HepG2 (cell line): ENCODE measurements around the gene ATP8A2. TPM values are rescaled to one million over a fixed set of nuclear protein-coding genes. Genes with fewer than 3 reads are reported as not detected.
"Not testable (repeated sequence)": the region's sequence is repeated elsewhere in the genome, so short reads cannot be mapped to it uniquely, and the experiment has no call there.

Experiments used
- ATAC-seq: fragments of 200-7000 bp; cut with Tn5 transposase; 3 replicates; pipeline ENCODE4 v1.9.1; 2020; ENCODE audit warnings: mild to moderate bottlenecking, moderate library complexity
- BruUV-seq: library from RNA; stranded (reverse); fragments of 400-500 nt; replicated peaks from 2 replicates; lab custom pipeline; 2021; lab: Mats Ljungman, UMichigan
- CTCF ChIA-PET: fragments of 300-600 bp; formaldehyde crosslinking; extraction: SDS; loops from one replicate; lab custom pipeline; 2021; ENCODE audit warnings: low total read pairs, inconsistent platforms, low intra/inter-chr PET ratio; lab: Yijun Ruan, JAX
- POLR2A ChIA-PET: fragments of 350-600 bp; sonication (Branson Sonifier 250); formaldehyde crosslinking; loops from one replicate; lab custom pipeline; 2020; ENCODE audit warnings: antibody characterized with exemption, inconsistent platforms; lab: Yijun Ruan, JAX
- DNase-seq: peaks from one replicate; pipeline ENCODE4 v3.0.0-alpha.2; 2015; ENCODE audit warnings: low spot score
- FAIRE-seq: peaks from 3 replicates; lab custom pipeline; 2011; peaks lifted over from hg19 to GRCh38; lab: Jason Lieb, UNC
- H2AFZ ChIP-seq: one replicate; pipeline ENCODE4 v1.6.1; 2011; ENCODE audit warnings: low read length, inconsistent platforms
- H3K27ac ChIP-seq: fragments of 300-600 bp; 3 replicates; pipeline ENCODE4 v1.8.0; 2011; ENCODE audit warnings: mixed run types, mild to moderate bottlenecking, mixed read lengths, low read length, inconsistent platforms; ENCODE audit not compliant: insufficient read depth; ENCODE audit errors: extremely low read length
- H3K27me3 ChIP-seq, 2 experiments: fragments of 200-600 bp in 1 of 2; 2 replicates in 1 of 2; 3 replicates in 1 of 2; pipeline versions ENCODE4 v1.6.0 to v1.8.0; 2011; ENCODE audit warnings: low read length in 2 of 2, mild to moderate bottlenecking in 2 of 2, moderate library complexity in 2 of 2, inconsistent platforms in 1 of 2; ENCODE audit not compliant: insufficient read depth in 2 of 2, control insufficient read depth in 1 of 2
- H3K36me3 ChIP-seq, 2 experiments: fragments of 200-600 bp in 1 of 2; replicated peaks in 1 of 2; 2 replicates in 1 of 2; 3 replicates in 1 of 2; pipeline versions ENCODE4 v1.5.1 to v1.8.0; 2011; ENCODE audit warnings: low read length in 2 of 2, inconsistent platforms in 1 of 2; ENCODE audit not compliant: insufficient read depth in 2 of 2, control insufficient read depth in 1 of 2
- H3K4me1 ChIP-seq: 2 replicates; pipeline ENCODE4 v1.5.1; 2012; ENCODE audit warnings: low read length, inconsistent platforms; ENCODE audit not compliant: insufficient read depth
- H3K4me2 ChIP-seq: 2 replicates; pipeline ENCODE4 v1.6.0; 2011; ENCODE audit warnings: low read depth, low read length, inconsistent platforms
- H3K4me3 ChIP-seq, 3 experiments: fragments of 200-600 bp in 1 of 3; sonication (generic), shearing (Covaris generic) in 1 of 3; replicated peaks in 1 of 3; 2 replicates each; pipeline ENCODE4 v1.5.1; 2011 to 2016; ENCODE audit warnings: low read length in 3 of 3, inconsistent platforms in 2 of 3, low read depth in 2 of 3, mild to moderate bottlenecking in 2 of 3, control low read depth in 1 of 3, mixed read lengths in 1 of 3; ENCODE audit not compliant: insufficient read depth in 1 of 3
- H3K79me2 ChIP-seq: one replicate; pipeline ENCODE4 v1.6.1; 2011; ENCODE audit warnings: low read length, inconsistent platforms; ENCODE audit not compliant: insufficient read depth
- H3K9ac ChIP-seq: 2 replicates; pipeline ENCODE4 v1.6.0; 2011; ENCODE audit warnings: mild to moderate bottlenecking, low read depth, low read length, inconsistent platforms; ENCODE audit not compliant: insufficient read depth
- H3K9me3 ChIP-seq: 2 replicates; pipeline ENCODE4 v1.5.1; 2012; ENCODE audit warnings: mild to moderate bottlenecking, low read length
- H4K20me1 ChIP-seq: 2 replicates; pipeline ENCODE4 v1.6.0; 2011; ENCODE audit warnings: inconsistent platforms, mild to moderate bottlenecking, low read length, moderate library complexity; ENCODE audit not compliant: insufficient read depth
- PAX8 ChIP-seq: sonication (generic); formaldehyde crosslinking; IDR thresholded peaks from 2 replicates; pipeline ENCODE4 v1.8.0; 2022; ENCODE audit warnings: mild to moderate bottlenecking, missing genetic modification reagents, borderline replicate concordance
- PCBP1 ChIP-seq: fragments of 200-400 bp; formaldehyde crosslinking; IDR thresholded peaks from 2 replicates; pipeline ENCODE4 v1.6.1; 2017; ENCODE audit warnings: mild to moderate bottlenecking, low read depth, low read length, borderline replicate concordance
- PREB ChIP-seq: sonication (generic); formaldehyde crosslinking; IDR thresholded peaks from 2 replicates; pipeline ENCODE4 v1.4.0; 2020; ENCODE audit warnings: missing genetic modification reagents
- RAD21 ChIP-seq: fragments of 450-650 bp; formaldehyde crosslinking; IDR thresholded peaks from 2 replicates; pipeline ENCODE4 v1.5.0; 2020; ENCODE audit warnings: mild to moderate bottlenecking
- SMC3 ChIP-seq: IDR thresholded peaks from 2 replicates; pipeline ENCODE4 v1.6.1; 2011; ENCODE audit warnings: low read length, improper control_type of control experiment
- STAG1 ChIP-seq: sonication (generic); formaldehyde crosslinking; IDR thresholded peaks from 2 replicates; pipeline ENCODE4 v1.4.0; 2020; ENCODE audit warnings: missing genetic modification reagents
- TEF ChIP-seq: sonication (generic); formaldehyde crosslinking; IDR thresholded peaks from 2 replicates; pipeline ENCODE4 v1.5.0; 2020; ENCODE audit warnings: missing genetic modification reagents
- YY1 ChIP-seq: IDR thresholded peaks from 2 replicates; pipeline ENCODE4 v1.6.1; 2011; ENCODE audit warnings: low read length, low read depth, moderate library complexity, mild to moderate bottlenecking; ENCODE audit not compliant: insufficient read depth, insufficient replicate concordance
- ZMYM4 ChIP-seq: sonication (generic); formaldehyde crosslinking; IDR thresholded peaks from 2 replicates; pipeline ENCODE4 v1.8.1; 2023; ENCODE audit warnings: mild to moderate bottlenecking, missing genetic modification reagents
- WGBS: methylation state at CpG from one replicate; pipeline ENCODE4 v1.1.6; 2017; ENCODE audit warnings: low lambda C conversion rate; 5-methylcytosine and 5-hydroxymethylcytosine counted together
- in situ Hi-C: cut with HindIII; loops from 2 replicates; pipeline ENCODE4 v1.10.0; 2017; ENCODE audit warnings: low pct_unique_long_range_greater_than_20kb; ENCODE audit not compliant: extremely low pct_ligation_motif_present
- intact Hi-C: fragments of 100-400 bp; cut with micrococcal nuclease; formaldehyde crosslinking; loops from one replicate; pipeline ENCODE4 v1.10.0; 2022; ENCODE audit not compliant: unreplicated experiment
- polyA plus RNA-seq, 8 experiments: library from polyadenylated mRNA; depleted of rRNA in 3 of 8; stranded (reverse) in 7 of 8; unstranded in 1 of 8; fragments of >200 nt; fragmentation: Illumina TruSeq in 4 of 8; extraction: Trizol in 4 of 8; gene quantifications; 2 replicates each; pipeline versions ENCODE4 v1.2.1 to v1.2.3, GENCODE V29; 2011 to 2016; ENCODE audit warnings: low read depth in 4 of 8, missing spikeins in 1 of 8, mixed read lengths in 1 of 8; ENCODE audit not compliant: insufficient read depth in 1 of 8
- total RNA-seq, 5 experiments: library from RNA; depleted of rRNA; stranded (reverse); fragments of >200 nt; fragmentation: Illumina TruSeq; extraction: Trizol; gene quantifications; 2 replicates each; pipeline ENCODE4 v1.2.3, GENCODE V29; 2016; ENCODE audit warnings: low read depth in 1 of 5
- TF ChIP-seq, protein P1 (sequence below): sonication (generic); formaldehyde crosslinking; IDR thresholded peaks from 2 replicates; pipeline ENCODE4 v1.5.0; 2020; ENCODE audit warnings: mild to moderate bottlenecking, missing genetic modification reagents, moderate library complexity

Gene ATP8A2
- total and polyA plus RNA-seq, 2 of the 13 experiments (the other 11 are each of a cell fraction or from before 2014, with no cell fraction given): 0.09 TPM; not detected in 1

DNA sequence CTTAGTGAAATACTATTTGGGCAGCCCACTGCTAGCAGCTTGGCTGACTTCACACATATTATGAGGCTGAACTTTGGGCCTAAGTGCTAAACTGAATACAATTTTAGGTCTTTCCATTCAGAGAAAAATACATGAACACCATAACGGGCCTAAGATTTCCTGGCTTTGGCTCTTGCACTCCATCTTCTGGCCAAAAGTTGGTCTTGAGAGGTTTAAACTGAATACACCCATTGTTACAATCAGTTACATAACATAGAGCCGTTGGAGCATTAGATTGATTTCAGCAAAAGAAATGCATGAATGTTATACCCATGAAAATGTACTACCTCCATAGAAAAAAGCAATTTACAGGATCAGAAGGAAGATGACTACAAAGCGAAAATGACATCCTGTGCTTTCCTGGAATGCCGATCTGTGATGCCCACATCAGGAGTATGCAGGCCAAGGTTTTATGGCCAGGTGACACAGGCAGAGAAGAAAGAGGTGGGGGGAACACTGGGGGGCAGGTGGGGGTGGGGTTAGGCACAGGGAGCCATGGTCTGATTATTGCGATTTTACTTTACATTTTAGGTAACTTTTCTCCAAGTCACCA, 691.2 kb downstream of the ATP8A2 start:
- TF ChIP-seq PCBP1: no peak
- TF ChIP-seq YY1: no peak
- peak; percentile 85 for TF ChIP-seq TEF
- no peak for TF ChIP-seq PAX8 (CRISPR knock-in tag)
- TF ChIP-seq ZMYM4 (CRISPR knock-in tag): no peak
- peak; percentile 62 for TF ChIP-seq STAG1 (CRISPR knock-in tag)
- peak; percentile 72 for TF ChIP-seq SMC3
- no peak for TF ChIP-seq PREB (CRISPR knock-in tag)
- TF ChIP-seq, protein P1, sequence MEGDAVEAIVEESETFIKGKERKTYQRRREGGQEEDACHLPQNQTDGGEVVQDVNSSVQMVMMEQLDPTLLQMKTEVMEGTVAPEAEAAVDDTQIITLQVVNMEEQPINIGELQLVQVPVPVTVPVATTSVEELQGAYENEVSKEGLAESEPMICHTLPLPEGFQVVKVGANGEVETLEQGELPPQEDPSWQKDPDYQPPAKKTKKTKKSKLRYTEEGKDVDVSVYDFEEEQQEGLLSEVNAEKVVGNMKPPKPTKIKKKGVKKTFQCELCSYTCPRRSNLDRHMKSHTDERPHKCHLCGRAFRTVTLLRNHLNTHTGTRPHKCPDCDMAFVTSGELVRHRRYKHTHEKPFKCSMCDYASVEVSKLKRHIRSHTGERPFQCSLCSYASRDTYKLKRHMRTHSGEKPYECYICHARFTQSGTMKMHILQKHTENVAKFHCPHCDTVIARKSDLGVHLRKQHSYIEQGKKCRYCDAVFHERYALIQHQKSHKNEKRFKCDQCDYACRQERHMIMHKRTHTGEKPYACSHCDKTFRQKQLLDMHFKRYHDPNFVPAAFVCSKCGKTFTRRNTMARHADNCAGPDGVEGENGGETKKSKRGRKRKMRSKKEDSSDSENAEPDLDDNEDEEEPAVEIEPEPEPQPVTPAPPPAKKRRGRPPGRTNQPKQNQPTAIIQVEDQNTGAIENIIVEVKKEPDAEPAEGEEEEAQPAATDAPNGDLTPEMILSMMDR (CRISPR knock-in tag): peak; percentile 63
- TF ChIP-seq RAD21 (CRISPR knock-in tag): 0 out of 2 replicates have a peak, but pooled peaks have one; percentile 13
- ChIA-PET CTCF (interaction anchor here (1.8 kb wide), 1 partner anchor 488 kb away, joined by 13 read pairs; no protein-coding TSS in a partner anchor), POLR2A (no interaction called here)
- no TSS peak for BruUV-seq
- Histone ChIP-seq H3K27me3 (peaks cover 1 to 17% of the 10 kb centered on the region in 2 experiments; a peak in 2 of 5 replicates), H4K20me1 (no peaks in the 10 kb centered on the region), H3K4me2 (no peak overlapping the region), H3K9me3 (no peaks in the 10 kb centered on the region), H3K36me3 (no peaks in the 10 kb centered on the region), H3K9ac (no peak overlapping the region), H2AFZ (no peak overlapping the region), H3K79me2 (no peaks in the 10 kb centered on the region), H3K4me1 (no peaks in the 10 kb centered on the region), H3K27ac (no peak overlapping the region), H3K4me3 (no peak overlapping the region)
- 12% methylated on average over 5 of the region's 5 CpGs for WGBS
- FAIRE-seq (peak; percentile 66), DNase-seq (peak; percentile 59), ATAC-seq (peak; percentile 76)
- intact Hi-C loops: loop anchor here (1.0 kb wide), 1 partner anchor 489 kb away; no protein-coding TSS in a partner anchor
- in situ Hi-C loops: loop anchor here (5.0 kb wide), 1 partner anchor 491 kb away; no protein-coding TSS in a partner anchor

DNA sequence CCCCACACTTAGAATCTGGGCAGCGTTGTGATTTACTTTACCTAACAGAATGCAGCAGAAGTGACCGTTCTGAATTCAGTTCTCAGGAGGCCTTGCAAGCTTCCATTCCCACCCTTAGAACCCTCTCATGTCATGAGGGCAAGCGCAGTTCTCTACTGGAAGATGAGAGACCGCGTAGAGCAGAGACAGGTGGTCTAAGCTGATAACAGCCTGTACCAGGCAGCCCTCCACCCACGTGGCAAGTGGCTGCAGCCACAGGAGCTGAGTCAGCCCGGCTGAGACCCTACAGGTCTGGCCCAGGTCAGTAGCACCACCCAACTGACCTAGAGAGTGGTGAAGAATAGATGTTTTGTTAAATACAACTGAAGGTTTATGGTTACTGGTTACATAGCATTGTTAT, 694.7 kb downstream of the ATP8A2 start:
- FAIRE-seq, intact Hi-C loops, H3K79me2 ChIP-seq, in situ Hi-C loops, DNase-seq, H2AFZ ChIP-seq, CTCF ChIA-PET, H3K27ac ChIP-seq, H3K4me1 ChIP-seq, ATAC-seq, H4K20me1 ChIP-seq, POLR2A ChIA-PET, H3K4me3 ChIP-seq, H3K9ac ChIP-seq, H3K9me3 ChIP-seq, H3K4me2 ChIP-seq, BruUV-seq, H3K36me3 ChIP-seq: not testable (repeated sequence)
- 4% methylated on average over 6 of the region's 7 CpGs for WGBS
- H3K27me3 ChIP-seq: peaks cover 1 to 11% of the 10 kb centered on the region in 2 experiments; a peak in 2 of 5 replicates
